Activated CD8-positive, alpha-beta memory T cell treated with anti-CD3 and anti-CD28 coated beads for 1 hour (primary cell): ENCODE results near the gene VWF.
"Not testable (repeated sequence)": the region's sequence is repeated elsewhere in the genome, so short reads cannot be mapped to it uniquely, and the experiment has no call there.

Source experiments
- DNase-seq, 2 donors: peaks; one replicate each; pipeline ENCODE4 v3.0.0-alpha.2; 2020; ENCODE audit warnings: low read depth in 1 of 2; ENCODE audit errors: extremely low read depth in 1 of 2

Gene VWF

DNA sequence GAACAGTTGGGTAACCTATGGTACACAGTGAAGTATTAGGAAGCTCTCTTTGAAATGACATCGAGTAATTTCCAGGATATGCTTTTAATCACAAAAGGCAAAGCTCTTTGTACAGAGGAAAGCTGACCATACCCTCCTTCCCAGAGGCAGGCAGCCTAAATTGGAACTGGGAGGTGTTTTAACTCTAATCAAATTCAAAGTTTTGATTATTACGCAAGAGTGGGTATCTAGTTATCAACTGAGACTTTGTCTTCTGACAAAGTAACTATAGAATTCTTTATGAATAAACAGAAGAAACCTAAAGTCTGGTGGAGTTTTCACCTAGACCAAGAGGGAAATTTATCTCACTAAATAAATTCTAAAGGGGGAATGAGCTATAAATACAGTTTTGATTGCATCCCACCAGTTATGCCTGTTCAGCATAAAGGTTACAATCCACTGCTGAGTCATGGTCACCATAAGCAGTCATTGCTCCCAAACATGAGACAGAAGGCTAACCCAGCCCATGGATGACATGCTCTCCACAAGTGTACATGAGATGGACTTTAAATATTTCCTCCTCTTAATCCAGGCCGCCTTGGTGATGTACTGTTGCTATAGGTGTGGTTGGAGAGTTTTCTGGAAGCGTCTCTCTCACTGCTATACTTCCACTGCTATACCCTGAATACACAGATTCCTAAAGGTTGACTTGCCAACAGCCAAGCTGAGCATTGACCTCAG, 113.7 kb downstream of the VWF start:
- not testable (repeated sequence) for DNase-seq

- no peak for DNase-seq
Measured at GRCh38 chr12:5997260-5997659, 127.2 kb downstream of the VWF start.

DNA sequence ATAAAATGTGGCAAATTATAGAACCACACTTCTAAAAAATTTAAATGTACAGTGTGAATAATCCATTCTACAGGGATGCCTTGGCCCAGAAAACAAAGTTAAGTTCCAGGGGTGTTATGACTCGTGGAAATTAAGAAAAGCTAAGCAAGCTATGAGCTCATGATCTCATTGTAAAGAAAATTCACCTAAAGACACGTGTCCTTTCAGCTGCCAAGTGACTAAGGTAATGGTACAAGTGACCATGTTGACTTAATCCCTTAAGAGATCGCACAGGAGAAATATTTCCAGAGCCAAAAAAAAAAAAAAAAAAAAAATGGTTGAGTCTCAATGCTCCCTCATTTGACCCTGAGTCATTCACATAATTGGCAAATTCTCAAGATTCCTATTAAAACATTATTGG, 128.0 kb downstream of the VWF start:
- DNase-seq = no peak

GRCh38 chr12:5989621-5990020, 134.8 kb downstream of the VWF start:
- no peak for DNase-seq

GRCh38 chr12:5988659-5989116, 135.8 kb downstream of the VWF start:
- peak; percentile 15 to 54 for DNase-seq

GRCh38 chr12:5988088-5988487, 136.4 kb downstream of the VWF start:
- DNase-seq = no peak

- no peak for DNase-seq
Measured at GRCh38 chr12:5987573-5987972, 136.9 kb downstream of the VWF start.

DNA sequence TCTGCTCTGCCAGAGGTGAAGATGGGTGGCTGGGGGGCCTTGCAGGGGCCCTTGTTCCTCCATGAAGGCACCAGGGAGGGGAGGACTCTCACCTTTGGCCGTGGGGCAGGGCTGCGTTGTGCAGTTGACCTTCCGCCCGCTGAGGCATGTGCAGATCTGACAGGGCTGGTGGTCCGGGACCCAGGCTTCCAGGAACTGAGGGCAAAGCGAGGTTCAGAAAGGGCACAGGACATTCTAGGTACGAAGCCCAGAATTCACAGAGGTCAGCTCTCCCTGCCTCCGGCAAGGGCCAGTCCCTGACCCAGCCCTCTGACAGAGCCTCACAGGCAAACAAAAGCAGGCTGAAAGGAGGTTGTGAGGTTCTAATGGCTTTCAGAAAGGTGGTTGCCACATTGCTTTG, 139.0 kb downstream of the VWF start:
- no peak for DNase-seq

DNA sequence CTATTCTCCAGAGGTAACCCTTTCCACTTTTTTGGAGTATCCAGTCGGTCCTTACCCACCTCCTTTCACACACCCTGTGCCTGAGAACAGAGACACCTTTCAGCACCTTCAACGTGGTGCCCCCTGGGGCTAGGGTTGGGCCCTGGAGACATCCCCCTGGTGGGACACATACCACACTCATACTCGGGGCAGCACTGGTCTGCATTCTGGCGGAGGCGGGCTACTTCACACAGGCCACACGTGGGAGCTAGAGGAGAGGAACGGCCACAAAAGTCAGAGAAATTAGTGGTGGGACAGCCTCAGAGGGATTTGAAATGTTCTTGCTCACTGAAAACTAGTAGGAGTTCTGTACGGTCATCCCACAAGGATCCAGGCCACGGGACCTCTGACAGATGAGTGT, 139.6 kb downstream of the VWF start:
- no peak for DNase-seq

DNA sequence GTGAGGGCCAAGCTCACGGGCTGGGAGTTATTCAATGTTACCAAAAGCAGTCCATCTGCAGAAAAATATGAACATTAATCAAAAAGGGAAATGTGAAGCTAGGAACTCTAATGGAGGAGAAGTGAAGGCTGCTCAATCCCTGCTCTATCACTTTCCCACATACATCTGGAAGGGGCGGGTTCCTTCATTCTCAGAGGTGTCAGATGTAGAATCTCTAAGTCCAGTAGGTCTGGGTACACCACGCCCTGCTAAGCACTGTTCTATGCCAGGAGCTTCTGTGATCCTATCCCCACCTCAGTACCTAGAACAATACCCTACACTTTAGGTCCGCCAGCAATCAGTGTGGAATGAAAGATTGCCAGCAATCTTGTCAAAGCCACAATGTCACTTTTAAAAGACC, 142.4 kb downstream of the VWF start:
- no peak for DNase-seq

DNA sequence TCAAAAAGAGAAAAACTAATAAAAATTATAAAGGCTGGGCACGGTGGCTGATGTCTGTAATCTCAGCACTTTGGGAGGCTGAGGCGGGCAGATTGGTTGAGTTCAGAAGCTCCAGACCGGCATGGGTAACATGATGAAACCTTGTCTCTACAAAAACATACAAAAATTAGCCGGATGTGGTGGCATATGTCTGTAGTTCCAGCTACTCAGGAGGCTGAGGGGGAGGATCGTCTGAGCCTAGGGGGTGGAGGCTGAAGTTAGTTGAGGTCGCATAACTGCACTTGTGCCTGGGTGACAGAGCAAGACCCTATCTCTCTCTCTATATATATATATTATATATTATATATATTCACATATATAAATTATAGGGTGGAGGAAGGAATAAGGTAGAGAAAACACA, 146.9 kb downstream of the VWF start:
- no peak for DNase-seq

DNA sequence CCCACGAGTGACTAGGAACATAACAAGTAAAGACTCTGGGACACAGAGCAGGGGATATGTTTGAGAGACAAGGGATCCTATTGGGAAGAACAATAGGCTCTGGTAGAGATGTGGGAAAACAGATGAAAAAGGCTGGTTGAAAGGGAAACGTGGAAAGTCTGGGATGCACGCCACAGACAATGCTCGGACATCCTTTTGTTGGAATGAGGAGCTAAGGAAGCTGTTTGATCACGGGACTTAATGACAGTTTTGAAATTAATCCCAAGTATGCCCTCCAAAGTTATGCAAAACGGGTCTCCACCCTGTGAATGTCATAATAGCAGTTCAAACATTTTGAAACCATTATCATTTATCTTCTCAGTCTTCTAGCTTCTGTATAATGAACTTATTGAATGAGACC, 147.8 kb downstream of the VWF start:
- DNase-seq = no peak

DNA sequence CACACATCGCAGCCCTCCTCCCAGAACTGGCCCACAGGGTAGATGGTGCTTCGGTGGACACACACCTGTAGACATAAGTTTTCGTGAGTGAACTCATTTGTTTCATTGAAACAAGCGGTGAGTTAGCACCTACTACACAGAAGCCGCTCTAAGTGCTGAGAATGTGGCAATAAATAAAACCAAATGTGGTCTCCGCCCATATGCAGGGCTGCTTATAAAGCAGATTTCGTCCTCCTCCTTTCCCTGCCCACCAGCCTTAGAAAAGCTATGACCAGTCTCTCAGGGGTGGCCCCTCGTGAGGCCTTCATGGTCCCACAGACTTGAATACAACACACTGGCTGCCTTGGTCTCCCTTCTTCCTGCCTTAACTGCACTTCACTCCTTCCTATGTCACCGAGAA, 148.3 kb downstream of the VWF start:
- DNase-seq = no peak

DNA sequence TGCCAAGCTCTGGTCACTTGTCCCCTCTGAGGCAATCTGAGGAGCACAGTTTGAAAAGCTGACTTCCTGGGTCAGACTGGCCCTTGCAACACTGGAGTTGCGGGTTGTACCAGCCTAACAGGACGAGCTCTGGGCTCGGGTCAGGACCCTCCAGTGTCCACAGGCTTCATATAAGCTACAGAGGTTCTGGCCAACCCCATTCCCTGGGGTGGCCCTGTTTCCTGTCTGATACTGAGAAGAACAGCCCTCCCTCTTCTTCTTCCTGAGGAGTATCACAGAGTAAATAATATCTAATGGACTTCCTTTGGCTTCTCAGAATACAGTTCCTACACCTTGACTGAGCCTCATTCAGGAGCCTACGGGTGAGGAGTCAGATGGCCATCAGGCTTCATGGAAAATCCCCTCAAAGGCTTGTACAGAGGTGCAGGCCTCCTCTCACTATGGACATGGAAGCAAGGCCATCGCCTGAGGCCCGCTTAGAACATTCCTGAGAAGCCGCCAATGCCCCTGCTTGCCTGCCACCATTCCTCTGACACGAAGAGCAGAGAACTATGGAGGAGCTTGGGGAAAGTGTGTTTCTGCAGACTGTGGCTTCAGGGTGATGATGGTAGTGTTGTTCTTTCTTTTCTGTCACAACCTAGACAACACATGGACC, 150.9 kb downstream of the VWF start:
- no peak for DNase-seq

DNA sequence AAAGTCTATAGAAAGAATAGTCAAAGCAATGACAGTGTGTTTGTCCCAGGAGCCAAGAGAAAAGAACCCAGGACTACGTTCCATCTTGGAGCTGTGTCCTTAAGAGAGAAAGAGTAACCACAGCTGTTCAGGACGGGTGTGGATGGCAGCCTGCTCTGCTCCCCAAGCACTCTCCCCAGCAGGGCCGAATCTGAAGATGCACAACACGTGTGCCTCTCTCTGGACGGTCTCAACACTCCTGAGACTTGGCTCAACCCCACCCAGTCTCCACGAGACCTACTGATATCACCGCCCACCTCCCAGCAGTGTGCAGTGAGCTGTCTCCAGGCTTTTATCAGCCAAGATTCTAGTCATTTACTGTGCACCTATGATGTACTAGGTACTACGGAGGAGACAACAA, 152.1 kb downstream of the VWF start:
- DNase-seq = no peak

- no peak for DNase-seq
Measured at GRCh38 chr12:5971194-5971850, 153.1 kb downstream of the VWF start.

DNA sequence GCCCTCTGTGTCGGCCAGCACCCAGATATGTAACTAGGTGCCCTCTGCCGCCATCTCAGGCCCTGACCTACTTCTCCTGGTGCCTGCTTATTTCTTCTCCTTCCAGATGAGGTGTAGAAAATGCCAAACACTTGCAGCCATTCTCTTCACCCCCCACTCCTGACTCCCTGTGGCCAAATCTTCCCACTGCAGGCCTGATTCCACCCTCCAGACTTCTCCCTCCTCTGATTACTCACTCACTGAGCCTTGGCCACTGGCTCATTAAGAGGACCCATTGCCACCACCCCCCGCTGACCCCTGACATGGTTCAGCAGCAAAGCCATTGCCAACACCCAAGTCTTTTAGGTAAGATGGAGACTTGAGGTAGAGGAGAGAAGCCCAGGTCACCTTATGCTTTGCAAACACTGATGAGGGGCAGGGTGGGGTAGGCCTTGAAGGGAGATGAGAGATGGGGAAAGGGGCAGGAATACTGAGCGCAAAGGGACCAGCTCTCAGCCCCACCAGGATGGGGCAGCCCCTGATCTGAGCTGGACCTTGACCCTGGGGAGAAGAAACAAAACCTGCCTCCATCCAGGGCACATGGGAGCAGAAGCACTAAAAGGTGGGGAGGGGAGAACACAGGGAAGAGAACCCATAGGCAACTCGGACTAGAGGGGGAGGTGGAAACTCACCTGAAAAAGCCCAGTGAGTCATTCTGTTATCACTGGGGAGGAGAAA, 154.3 kb downstream of the VWF start:
- no peak for DNase-seq

GRCh38 chr12:5969156-5969973, 155.1 kb downstream of the VWF start:
- DNase-seq = no peak

DNA sequence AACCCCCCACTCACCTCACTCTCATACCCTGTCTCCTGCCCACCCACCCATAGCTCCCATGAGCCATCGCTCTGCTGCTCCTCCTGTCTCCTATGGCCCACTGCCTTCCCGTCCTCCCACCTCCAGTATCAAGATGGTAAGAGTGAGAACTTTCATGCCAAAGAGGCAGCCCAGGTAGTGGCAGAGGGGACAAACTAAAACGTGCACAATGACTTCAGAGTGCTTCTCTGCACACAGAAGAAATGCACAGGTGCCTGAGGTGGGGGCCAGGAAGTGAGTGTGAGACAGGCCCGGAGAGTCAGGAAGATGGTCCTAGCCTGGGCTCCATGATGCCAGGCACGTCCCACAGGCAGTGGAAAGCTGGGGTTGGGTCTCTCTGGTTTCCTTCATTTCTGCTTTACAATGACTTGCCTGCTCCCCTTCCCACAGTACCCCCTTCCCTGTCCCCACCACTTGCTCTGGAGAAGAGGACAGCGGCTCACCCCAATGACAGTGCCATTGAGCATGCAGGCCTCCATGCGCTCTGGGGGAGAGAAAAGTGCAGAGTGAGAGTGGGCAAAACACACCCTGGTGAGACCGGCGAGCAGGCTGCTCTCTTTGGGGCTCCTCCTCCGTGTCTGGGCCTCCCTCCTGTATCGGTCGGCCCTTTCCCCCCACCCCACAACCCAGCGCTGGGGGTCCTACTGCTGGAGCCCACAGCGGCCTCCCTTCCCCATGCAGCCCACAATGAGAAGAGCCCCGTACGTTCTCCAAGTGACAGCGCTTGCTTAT, 156.6 kb downstream of the VWF start:
- no peak for DNase-seq
